ENCODE measurements around the gene SULT1E1.

- TF ChIP-seq EZH2 (IDR thresholded peaks at IDR 0.05) (no peak), POLR2AphosphoS5 (IDR thresholded peaks at IDR 0.05; ENCODE audit: borderline replicate concordance, low read depth, low read length) (no peak), FOXP2 (optimal IDR thresholded peaks at IDR 0.05; ENCODE audit: control extremely low read depth, extremely low read length, insufficient read depth) (no peak)
These were observed 28.7 kb downstream of the SULT1E1 start for GRCh38 chr4:69831270-69831627.

Measured in SK-N-MC (cell line).